Cortex of kidney (tissue), 1 donor: ENCODE data around the gene ACADM.
"Not testable (repeated sequence)": the region's sequence is repeated elsewhere in the genome, so short reads cannot be mapped to it uniquely, and the experiment has no call there.

Source experiments
- DNase-seq: peaks from one replicate; lab custom pipeline; 2025; lab: John Stamatoyannopoulos, UW

ACADM gene

DNA sequence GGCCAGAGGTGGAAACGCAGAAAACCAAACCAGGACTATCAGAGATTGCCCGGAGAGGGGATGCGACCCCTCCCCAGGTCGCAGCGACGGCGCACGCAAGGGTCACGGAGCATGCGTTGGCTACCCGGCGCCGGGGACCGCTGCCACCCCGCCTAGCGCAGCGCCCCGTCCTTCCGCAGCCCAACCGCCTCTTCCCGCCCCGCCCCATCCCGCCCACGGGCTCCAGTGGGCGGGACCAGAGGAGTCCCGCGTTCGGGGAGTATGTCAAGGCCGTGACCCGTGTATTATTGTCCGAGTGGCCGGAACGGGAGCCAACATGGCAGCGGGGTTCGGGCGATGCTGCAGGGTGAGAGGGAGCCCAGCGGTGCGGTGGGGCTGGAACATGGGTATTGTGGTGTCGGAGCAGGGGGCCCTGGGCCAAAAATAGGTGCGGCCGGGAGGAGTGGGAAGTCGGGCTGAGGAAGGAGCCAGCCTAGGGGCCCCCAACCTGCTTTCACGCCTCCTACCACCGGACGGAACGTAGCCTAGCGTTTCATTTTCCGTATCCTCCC, at the start of gene ACADM:
ACADM (plus strand) TSS at position 238 of the 551 bp plus-strand sequence; CDS start at position 317, 79 bp downstream.
- peak; percentile 55 for DNase-seq

DNA sequence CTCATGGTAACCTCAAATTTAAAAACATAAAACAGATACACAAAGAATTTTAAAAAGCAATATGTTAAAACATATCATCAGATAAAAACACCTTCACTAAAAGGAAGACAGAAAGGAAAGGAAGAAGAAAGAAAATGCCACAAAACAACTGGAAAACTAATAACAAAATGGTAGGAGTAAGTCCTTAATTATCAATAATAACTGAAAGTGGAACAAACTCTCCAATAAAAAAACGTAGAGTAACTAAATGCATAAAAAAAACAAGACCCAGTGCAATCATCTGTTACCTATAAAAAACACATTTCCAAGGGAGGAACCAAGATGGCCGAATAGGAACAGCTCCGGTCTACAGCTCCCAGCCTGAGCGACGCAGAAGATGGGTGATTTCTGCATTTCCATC, 47.1 kb upstream of the ACADM start:
- DNase-seq, result no peak

DNA sequence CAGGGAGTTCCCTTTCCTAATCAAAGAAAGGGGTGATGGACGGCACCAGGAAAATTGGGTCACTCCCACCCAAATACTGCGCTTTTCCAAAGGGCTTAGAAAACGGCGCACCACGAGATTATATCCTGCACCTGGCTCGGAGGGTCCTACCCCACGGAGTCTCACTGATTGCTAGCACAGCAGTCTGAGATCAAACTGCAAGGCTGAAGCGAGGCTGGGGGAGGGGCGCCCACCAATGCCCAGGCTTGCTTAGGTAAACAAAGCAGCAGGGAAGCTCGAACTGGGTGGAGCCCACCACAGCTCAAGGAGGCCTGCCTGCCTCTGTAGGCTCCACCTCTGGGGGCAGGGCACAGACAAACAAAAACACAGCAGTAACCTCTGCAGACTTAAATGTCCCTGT, 46.5 kb upstream of the ACADM start:
- not testable (repeated sequence) for DNase-seq

GRCh38 chr1:75690547-75690946, 34.0 kb upstream of the ACADM start:
- no peak for DNase-seq

DNA sequence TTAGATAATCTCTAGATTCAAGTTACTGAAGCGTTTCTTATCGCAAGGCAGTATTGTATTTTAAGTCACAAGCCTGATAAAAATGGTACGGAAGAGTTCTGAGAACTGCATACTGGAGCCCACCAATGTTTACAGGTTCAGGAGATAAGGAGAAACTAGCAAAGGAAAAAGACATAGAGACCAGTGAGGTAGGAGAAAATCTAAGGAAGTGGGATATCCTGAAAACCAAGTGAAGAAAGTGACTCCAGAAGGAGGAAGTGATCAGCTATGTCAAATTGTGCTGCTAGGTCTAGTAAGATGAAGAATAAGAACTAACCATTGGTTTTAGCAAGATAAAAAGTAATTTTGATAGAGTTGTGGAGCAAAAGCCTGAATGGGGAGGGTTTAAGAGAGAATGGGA, 31.0 kb upstream of the ACADM start:
- DNase-seq, result no peak

DNA sequence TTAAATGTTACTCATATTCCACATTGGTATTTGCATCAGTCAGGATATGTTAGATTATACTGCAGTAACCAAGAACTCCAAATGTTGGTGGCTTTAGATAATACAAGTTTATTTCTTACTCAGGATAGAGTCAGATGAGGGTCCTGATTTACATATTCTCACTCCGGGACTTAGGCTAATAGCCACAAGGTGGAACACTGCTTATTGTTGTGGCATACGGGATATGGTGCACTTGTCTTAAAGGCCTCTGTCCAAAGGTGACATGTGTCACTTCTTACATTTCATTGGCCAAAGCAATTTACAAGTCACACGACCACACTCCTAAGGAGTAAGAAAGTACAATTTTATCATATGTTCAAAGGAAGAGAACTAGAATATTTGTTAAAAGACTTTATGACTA, 28.5 kb upstream of the ACADM start:
- DNase-seq, result no peak

DNA sequence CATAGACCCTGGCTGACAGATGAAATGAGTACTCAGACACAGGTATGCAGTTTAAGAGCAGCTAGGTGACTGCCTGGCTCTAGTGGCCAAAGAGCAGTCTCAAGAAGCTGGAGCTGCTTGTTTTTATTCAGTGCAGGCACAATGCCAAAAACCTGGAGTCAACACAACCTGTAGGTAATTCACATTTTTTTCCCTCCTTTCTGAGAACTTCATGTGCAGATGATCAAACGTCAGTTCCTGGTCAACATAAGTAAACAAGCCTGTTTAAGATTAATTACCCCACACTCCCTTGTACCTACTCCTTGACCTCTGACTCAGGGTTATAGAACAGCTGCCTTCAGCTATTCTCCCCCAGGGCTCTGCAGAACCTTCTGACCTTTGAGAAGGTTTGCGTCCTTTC, 17.3 kb upstream of the ACADM start:
- no peak for DNase-seq

GRCh38 chr1:75708910-75709309, 15.6 kb upstream of the ACADM start:
- no peak for DNase-seq

- no peak for DNase-seq
Measured at GRCh38 chr1:75710832-75711231, 13.7 kb upstream of the ACADM start.

DNA sequence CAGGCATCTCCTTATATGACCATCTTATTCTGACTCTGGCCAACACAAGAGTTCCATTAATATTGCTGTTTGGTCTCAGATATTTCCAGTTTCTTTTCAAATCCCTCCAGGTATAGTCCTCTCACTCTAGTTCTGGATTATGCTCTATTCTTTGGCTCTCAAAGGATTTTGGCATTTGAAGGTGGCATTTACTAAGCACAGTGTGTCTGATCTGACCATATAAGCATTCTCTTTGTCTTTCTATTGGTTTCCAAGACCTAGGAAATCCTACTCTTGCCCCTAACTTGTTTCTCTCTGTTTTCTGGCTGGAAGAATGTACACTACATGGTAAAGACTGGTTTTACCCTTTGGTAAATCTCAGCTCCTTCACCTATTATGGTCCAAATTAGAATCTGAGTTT, 12.7 kb upstream of the ACADM start:
- no peak for DNase-seq

DNA sequence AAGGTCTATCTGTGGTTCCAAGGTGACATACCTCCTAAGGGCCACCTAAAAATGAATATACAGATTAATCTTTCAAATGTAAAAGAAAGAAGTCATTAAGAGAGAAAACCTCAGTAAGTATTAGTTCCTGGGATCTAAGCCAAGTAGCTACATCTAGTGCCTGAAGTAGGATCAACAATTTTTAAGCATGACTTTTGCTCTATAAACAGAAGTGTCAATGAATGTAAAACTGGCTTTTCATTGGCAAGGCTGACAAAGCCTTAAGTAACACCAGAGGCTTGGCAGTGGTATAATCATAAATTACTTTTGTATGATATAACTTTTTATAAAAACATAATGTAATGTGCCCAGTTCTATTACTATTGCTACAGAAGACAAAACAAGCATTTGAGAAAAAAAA, 12.2 kb upstream of the ACADM start:
- DNase-seq, result no peak

- no peak for DNase-seq
Measured at GRCh38 chr1:75719810-75720209, 4.7 kb upstream of the ACADM start.

- DNase-seq, result no peak
Measured at GRCh38 chr1:75720325-75720724, 4.2 kb upstream of the ACADM start.

- DNase-seq, result no peak
Measured at GRCh38 chr1:75720820-75721219, 3.7 kb upstream of the ACADM start.

- not testable (repeated sequence) for DNase-seq
Measured at GRCh38 chr1:75722246-75722645, 2.3 kb upstream of the ACADM start.

DNA sequence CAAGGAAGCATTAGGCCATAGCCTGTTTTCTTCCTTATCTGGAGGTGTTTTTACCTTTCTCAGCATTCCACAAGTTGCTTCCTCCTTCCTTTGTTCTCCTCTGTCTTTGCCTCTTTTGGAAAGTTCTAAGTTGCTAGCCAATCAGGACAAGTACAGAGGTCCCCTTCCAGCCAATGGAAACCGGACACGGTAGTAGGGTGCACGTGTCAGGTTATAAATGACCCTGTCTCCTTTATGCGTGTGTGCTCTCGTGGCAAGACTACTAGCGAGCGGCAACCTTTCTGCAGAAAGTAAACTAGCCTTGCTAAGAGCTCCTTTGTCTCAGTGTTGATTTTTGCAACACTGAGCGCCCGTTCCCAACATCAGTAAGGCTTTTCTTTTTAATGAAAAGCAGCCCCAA, 1.5 kb upstream of the ACADM start:
- no peak for DNase-seq

DNA sequence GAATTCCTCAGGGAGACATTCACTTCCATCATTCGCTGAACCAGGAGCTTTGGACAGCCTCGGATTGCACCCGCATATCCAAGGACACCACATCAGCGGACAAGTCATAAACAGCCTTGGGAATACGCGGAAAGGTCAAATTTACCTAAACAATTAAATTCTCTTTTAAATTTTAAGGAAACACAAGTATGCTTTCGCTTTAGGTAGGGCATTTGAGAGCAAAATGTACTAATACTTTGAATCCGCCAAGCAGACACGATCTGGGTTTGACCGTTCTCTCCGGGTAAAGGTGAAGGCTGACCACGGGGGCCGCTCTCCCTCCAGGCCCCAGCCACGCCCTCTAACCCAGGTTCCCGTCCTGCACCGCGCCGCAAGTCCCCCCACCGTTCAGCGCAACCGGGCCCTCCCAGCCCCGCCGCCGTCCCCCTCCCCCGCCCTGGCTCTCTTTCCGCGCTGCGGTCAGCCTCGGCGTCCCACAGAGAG, 479 bp upstream of the ACADM start:
- no peak for DNase-seq

GRCh38 chr1:75725266-75725665, 757 bp downstream of the ACADM start:
- no peak for DNase-seq

GRCh38 chr1:75725861-75726361, 1.4 kb downstream of the ACADM start:
- DNase-seq, result no peak

- DNase-seq, result no peak
Measured at GRCh38 chr1:75727571-75727970, 3.1 kb downstream of the ACADM start.

GRCh38 chr1:75730432-75730831, 5.9 kb downstream of the ACADM start:
- DNase-seq, result no peak

DNA sequence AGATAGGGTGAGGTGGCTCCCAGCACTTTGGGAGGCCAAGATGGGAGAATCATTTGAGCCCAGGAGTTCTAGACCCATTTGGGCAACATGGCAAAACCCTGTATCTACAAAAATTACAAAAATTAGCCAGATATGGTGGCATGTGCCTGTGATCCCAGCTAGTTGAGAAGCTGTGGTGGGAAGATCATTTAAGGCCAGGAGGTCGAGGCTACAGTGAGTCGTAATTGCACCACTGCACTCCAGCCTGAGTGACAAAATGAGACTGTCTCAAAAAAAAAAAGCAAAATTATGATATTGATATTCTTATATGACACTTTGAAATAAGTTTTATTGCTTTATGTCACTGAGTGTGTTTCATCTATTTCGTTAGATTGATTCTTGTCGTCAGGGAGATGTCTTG, 7.4 kb downstream of the ACADM start:
- DNase-seq, result no peak

DNA sequence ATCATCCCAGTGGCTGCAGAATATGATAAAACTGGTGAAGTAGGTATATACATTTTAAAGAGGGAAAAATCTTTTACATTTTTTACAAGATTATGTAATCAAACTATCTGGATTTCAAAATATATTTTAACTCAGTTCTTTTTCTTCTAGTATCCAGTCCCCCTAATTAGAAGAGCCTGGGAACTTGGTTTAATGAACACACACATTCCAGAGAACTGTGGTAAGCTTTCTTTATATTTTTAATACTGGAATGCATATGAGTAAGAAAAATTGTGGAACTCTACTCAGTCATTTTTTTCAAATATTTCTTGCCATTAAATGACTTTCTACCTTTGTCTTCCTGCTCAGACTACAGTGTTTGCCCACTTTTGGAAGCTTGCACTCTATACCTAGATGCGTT, 8.2 kb downstream of the ACADM start:
- DNase-seq, result no peak

DNA sequence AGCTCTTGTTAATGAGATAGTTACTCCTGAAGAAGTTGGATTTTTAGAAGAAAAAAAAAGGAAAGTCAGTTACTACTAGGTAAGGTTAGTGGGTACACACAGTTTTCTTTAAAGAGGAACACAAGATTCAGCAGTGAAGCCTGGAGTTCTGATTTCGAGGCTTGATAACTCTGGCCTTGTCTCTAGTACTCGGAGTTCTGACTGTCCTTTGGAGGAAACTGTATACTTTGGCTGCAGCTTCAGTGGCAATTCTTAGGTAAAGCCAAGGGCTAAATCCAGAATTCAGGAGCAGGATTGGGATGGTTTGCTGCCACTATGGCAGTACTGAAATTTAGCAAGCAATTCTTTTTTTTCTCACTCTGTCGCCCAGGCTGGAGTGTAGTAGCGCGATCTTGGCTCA, 9.2 kb downstream of the ACADM start:
- no peak for DNase-seq
